GM23338 (cell line): ENCODE data around the gene SCN4A. TPM values are rescaled to one million over a fixed set of nuclear protein-coding genes. Genes with fewer than 3 reads are reported as not detected.

ENCODE experiments used
- ATAC-seq: fragments of 200-7000 bp; cut with Tn5 transposase; 3 replicates; pipeline ENCODE4 v1.9.1; 2020
- DNase-seq: peaks from one replicate; pipeline ENCODE4 v3.0.0-alpha.2; 2015; ENCODE audit warnings: low spot score
- H2AFZ ChIP-seq: fragments of 200-600 bp; sonication (generic); 2 replicates; pipeline ENCODE4 v1.8.0; 2016; ENCODE audit warnings: antibody characterized with exemption, mild to moderate bottlenecking, moderate library complexity
- H3F3A ChIP-seq: fragments of 200-600 bp; sonication (generic); replicated peaks from 2 replicates; pipeline ENCODE4 v1.8.0; 2017; ENCODE audit warnings: antibody characterized with exemption, mixed run types, low read depth
- H3K27ac ChIP-seq: fragments of 200-600 bp; sonication (generic); 2 replicates; pipeline ENCODE4 v1.6.1; 2016; ENCODE audit warnings: low read depth
- H3K27me3 ChIP-seq: fragments of 200-600 bp; sonication (generic); 2 replicates; pipeline ENCODE4 v1.8.0; 2016; ENCODE audit warnings: mild to moderate bottlenecking, mixed run types, moderate library complexity; ENCODE audit not compliant: insufficient read depth
- H3K36me3 ChIP-seq: fragments of 200-600 bp; sonication (generic); 2 replicates; pipeline ENCODE4 v1.8.0; 2016; ENCODE audit warnings: mild to moderate bottlenecking; ENCODE audit not compliant: insufficient read depth
- H3K4me1 ChIP-seq: fragments of 200-600 bp; sonication (generic); 2 replicates; pipeline ENCODE4 v1.8.0; 2016; ENCODE audit warnings: mild to moderate bottlenecking, moderate library complexity; ENCODE audit not compliant: insufficient read depth
- H3K4me2 ChIP-seq: fragments of 200-600 bp; sonication (generic); 2 replicates; pipeline ENCODE4 v1.7.1; 2017; ENCODE audit warnings: mixed run types
- H3K4me3 ChIP-seq: fragments of 200-600 bp; sonication (generic); 2 replicates; pipeline ENCODE4 v1.6.1; 2016; ENCODE audit warnings: mixed run types
- H3K79me2 ChIP-seq: fragments of 200-600 bp; sonication (generic); replicated peaks from 2 replicates; pipeline ENCODE4 v1.8.0; 2017; ENCODE audit warnings: mild to moderate bottlenecking; ENCODE audit not compliant: insufficient read depth
- H3K9me2 ChIP-seq: fragments of 200-600 bp; sonication (generic); 2 replicates; pipeline ENCODE4 v1.8.0; 2017; ENCODE audit not compliant: insufficient read depth
- H4K20me1 ChIP-seq: fragments of 200-600 bp; sonication (generic); replicated peaks from 2 replicates; pipeline ENCODE4 v1.8.0; 2017; ENCODE audit warnings: mild to moderate bottlenecking; ENCODE audit not compliant: insufficient read depth
- H3K27ac Mint-ChIP-seq: 2 replicates; pipeline ENCODE4 v1.8.0; 2020; ENCODE audit warnings: inconsistent platforms, mild to moderate bottlenecking, moderate library complexity, mixed read lengths
- H3K27me3 Mint-ChIP-seq: 3 replicates; pipeline ENCODE4 v1.8.0; 2022; ENCODE audit warnings: low read depth, mild to moderate bottlenecking, moderate library complexity, mixed read lengths, inconsistent platforms; ENCODE audit not compliant: insufficient read depth, poor library complexity
- H3K36me3 Mint-ChIP-seq: 3 replicates; pipeline ENCODE4 v1.8.0; 2021; ENCODE audit warnings: low read depth, mild to moderate bottlenecking, inconsistent platforms, moderate library complexity, mixed read lengths
- H3K4me1 Mint-ChIP-seq: 3 replicates; pipeline ENCODE4 v1.8.0; 2020; ENCODE audit warnings: mild to moderate bottlenecking, inconsistent platforms, mixed read lengths
- H3K4me3 Mint-ChIP-seq: 3 replicates; pipeline ENCODE4 v1.8.0; 2021; ENCODE audit warnings: moderate library complexity, mild to moderate bottlenecking, inconsistent platforms, mixed read lengths
- H3K9me3 Mint-ChIP-seq: 3 replicates; pipeline ENCODE4 v1.8.0; 2020; ENCODE audit warnings: moderate library complexity, mild to moderate bottlenecking, inconsistent platforms, mixed read lengths
- CREB1 ChIP-seq: fragments of 250-450 bp; sonication (Bioruptor Pico); IDR thresholded peaks from 2 replicates; pipeline ENCODE4 v1.5.0; 2020; ENCODE audit warnings: low read depth, mild to moderate bottlenecking, moderate library complexity
- EZH2 ChIP-seq: fragments of 200-600 bp; sonication (generic); IDR thresholded peaks from one replicate; pipeline ENCODE4 v1.8.0; 2017; ENCODE audit warnings: antibody characterized with exemption, mild to moderate bottlenecking, low read depth; ENCODE audit not compliant: unreplicated experiment
- EZH2phosphoT487 ChIP-seq: fragments of 200-600 bp; sonication (generic); IDR thresholded peaks from one replicate; pipeline ENCODE4 v1.8.1; 2018; ENCODE audit warnings: antibody characterized with exemption; ENCODE audit not compliant: unreplicated experiment
- ZNF114 ChIP-seq: fragments of 250-450 bp; sonication (Bioruptor Pico); IDR thresholded peaks from 2 replicates; pipeline ENCODE4 v1.5.0; 2020; ENCODE audit warnings: mild to moderate bottlenecking, moderate library complexity
- ZNF331 ChIP-seq: fragments of 250-450 bp; sonication (Bioruptor Pico); IDR thresholded peaks from 2 replicates; pipeline ENCODE4 v1.5.0; 2020; ENCODE audit warnings: low read depth, mild to moderate bottlenecking, moderate library complexity
- polyA plus RNA-seq: library from polyadenylated mRNA; unstranded; fragments of >200 nt; fragmentation: Nextera tagmentation; extraction: Ambion mirVana; gene quantifications from 2 replicates; pipeline ENCODE4 v1.2.1, GENCODE V29; 2016
- total RNA-seq: library from RNA; depleted of rRNA; stranded (reverse); fragments of >200 nt; shearing (Covaris generic); gene quantifications from 2 replicates; pipeline ENCODE4 v1.2.3, GENCODE V29; 2014
- TF ChIP-seq, protein P1 (sequence below): fragments of 250-450 bp; sonication (Bioruptor Pico); IDR thresholded peaks from 2 replicates; pipeline ENCODE4 v1.5.0; 2020; ENCODE audit warnings: mild to moderate bottlenecking, moderate library complexity
- TF ChIP-seq, protein P2 (sequence below): IDR thresholded peaks from 2 replicates; pipeline ENCODE4 v1.6.1; 2016; ENCODE audit warnings: antibody characterized with exemption
- TF ChIP-seq, protein P3 (sequence below): IDR thresholded peaks from one replicate; pipeline ENCODE4 v1.6.1; 2018; ENCODE audit warnings: antibody characterized with exemption; ENCODE audit not compliant: unreplicated experiment
- TF ChIP-seq, protein P4 (sequence below), 2 experiments: fragments of 200-600 bp in 1 of 2; sonication (generic) in 1 of 2; conservative IDR thresholded peaks; 2 replicates each; pipeline versions ENCODE4 v1.5.1 to v1.6.1; 2016 to 2017; ENCODE audit warnings: antibody characterized with exemption in 2 of 2, low read depth in 2 of 2, mild to moderate bottlenecking in 2 of 2, moderate library complexity in 1 of 2

The SCN4A gene
- total and polyA plus RNA-seq, 2 experiments from 2014 or later = 2.3 to 7.9 TPM

DNA sequence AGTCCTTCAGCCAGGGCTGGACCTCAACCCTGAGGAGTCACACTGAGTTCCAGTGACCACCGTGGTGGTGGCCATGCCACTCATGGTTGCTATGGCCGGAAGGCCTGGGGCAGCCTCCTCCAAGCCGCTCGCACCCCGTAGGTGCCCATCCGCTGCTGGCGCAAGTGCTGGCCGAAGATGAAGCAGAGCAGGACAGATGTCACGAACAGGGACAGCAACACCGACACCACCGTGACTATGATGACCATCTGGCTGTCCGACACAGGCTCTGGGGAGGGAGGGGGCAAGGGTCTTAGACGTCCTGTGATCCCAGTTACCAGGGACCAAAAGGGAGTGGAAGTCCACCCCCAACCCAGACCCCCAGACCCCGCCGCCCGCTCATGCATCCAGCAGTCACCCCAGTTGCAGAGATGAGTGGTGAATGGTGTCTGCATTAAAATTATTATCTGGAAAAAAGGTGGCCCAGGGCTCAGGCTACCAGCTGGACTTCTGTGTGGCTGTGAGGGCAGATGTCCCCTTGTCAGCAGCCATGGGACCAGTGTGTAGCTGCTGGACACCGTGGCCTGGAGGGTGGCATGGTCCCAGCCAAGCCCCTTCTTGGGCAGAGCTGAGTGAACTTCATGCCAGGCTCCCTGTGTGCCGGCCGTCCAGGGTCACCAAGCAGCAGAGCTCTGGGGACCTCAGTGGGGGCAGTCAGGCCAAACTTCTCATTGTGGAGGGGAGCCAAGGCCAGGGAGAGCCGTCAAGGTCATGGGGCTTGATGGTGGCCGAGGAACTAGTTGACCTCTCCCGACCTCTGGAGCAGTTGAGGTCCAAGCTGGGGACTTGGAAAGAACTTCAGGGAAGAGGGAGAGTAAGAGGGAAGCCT lies 30.2 kb upstream of the SCN4A start (continued):
- TF ChIP-seq, protein P1, sequence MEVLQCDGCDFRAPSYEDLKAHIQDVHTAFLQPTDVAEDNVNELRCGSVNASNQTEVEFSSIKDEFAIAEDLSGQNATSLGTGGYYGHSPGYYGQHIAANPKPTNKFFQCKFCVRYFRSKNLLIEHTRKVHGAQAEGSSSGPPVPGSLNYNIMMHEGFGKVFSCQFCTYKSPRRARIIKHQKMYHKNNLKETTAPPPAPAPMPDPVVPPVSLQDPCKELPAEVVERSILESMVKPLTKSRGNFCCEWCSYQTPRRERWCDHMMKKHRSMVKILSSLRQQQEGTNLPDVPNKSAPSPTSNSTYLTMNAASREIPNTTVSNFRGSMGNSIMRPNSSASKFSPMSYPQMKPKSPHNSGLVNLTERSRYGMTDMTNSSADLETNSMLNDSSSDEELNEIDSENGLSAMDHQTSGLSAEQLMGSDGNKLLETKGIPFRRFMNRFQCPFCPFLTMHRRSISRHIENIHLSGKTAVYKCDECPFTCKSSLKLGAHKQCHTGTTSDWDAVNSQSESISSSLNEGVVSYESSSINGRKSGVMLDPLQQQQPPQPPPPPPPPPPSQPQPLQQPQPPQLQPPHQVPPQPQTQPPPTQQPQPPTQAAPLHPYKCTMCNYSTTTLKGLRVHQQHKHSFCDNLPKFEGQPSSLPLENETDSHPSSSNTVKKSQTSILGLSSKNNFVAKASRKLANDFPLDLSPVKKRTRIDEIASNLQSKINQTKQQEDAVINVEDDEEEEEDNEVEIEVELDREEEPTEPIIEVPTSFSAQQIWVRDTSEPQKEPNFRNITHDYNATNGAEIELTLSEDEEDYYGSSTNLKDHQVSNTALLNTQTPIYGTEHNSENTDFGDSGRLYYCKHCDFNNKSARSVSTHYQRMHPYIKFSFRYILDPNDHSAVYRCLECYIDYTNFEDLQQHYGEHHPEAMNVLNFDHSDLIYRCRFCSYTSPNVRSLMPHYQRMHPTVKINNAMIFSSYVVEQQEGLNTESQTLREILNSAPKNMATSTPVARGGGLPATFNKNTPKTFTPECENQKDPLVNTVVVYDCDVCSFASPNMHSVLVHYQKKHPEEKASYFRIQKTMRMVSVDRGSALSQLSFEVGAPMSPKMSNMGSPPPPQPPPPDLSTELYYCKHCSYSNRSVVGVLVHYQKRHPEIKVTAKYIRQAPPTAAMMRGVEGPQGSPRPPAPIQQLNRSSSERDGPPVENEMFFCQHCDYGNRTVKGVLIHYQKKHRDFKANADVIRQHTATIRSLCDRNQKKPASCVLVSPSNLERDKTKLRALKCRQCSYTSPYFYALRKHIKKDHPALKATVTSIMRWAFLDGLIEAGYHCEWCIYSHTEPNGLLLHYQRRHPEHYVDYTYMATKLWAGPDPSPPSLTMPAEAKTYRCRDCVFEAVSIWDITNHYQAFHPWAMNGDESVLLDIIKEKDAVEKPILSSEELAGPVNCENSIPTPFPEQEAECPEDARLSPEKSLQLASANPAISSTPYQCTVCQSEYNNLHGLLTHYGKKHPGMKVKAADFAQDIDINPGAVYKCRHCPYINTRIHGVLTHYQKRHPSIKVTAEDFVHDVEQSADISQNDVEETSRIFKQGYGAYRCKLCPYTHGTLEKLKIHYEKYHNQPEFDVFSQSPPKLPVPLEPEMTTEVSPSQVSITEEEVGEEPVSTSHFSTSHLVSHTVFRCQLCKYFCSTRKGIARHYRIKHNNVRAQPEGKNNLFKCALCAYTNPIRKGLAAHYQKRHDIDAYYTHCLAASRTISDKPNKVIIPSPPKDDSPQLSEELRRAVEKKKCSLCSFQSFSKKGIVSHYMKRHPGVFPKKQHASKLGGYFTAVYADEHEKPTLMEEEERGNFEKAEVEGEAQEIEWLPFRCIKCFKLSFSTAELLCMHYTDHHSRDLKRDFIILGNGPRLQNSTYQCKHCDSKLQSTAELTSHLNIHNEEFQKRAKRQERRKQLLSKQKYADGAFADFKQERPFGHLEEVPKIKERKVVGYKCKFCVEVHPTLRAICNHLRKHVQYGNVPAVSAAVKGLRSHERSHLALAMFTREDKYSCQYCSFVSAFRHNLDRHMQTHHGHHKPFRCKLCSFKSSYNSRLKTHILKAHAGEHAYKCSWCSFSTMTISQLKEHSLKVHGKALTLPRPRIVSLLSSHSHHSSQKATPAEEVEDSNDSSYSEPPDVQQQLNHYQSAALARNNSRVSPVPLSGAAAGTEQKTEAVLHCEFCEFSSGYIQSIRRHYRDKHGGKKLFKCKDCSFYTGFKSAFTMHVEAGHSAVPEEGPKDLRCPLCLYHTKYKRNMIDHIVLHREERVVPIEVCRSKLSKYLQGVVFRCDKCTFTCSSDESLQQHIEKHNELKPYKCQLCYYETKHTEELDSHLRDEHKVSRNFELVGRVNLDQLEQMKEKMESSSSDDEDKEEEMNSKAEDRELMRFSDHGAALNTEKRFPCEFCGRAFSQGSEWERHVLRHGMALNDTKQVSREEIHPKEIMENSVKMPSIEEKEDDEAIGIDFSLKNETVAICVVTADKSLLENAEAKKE = no peak
- TF ChIP-seq EZH2 (no peak), CREB1 (no peak)

DNA sequence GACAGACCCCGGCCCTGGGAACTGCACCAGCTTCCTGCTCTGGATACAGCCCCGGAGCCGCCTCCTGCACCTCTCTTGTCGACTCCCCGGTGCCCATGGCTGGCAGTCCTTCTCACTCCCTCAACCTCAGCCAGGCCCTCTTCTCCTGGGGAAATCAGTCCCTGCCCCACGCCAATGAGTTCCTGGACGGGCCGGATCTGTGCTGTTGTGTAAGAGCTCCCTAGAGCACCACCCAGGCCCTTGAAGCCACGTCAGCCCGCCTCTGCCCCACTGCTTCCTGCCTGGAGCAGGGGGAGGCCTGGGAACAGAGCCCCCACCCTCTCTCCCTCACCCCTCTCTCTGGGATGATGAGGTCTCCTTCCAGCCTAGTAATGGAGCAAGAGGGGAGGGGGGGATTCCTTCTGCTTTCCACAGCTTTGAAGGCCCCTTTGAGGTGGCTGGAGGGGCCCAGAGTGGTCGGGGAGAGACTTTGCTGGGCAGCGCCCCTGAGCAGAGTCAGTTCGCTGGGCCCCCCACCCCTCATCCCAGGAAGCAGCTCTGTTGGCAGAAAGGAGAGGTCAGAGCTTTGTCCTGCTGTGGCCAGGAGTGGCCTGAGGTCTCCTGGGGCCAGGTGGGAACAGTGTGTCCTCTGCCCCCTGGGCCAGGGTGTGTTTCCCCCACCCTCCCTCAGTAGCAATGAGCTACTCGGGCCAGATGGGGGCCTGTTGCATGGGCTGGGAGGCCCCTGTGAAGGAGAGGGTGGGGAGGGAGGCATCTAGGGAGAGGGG lies 29.2 kb upstream of the SCN4A start:
- Mint-ChIP-seq H3K4me3 (no peak overlapping the region), H3K27me3 (peaks cover 25% of the 10 kb centered on the region), H3K36me3 (no peaks in the 10 kb centered on the region), H3K4me1 (peaks cover 24% of the 10 kb centered on the region), H3K27ac (no peak overlapping the region), H3K9me3 (no peaks in the 10 kb centered on the region; the same call in 2 of the 3 replicates)
- Histone ChIP-seq H3K36me3 (no peaks in the 10 kb centered on the region), H4K20me1 (no peaks in the 10 kb centered on the region), H2AFZ (no peak overlapping the region), H3K27ac (no peak overlapping the region), H3K4me3 (no peak overlapping the region), H3K4me2 (no peak overlapping the region), H3F3A (no peaks in the 10 kb centered on the region), H3K4me1 (peaks cover 9% of the 10 kb centered on the region), H3K79me2 (no peaks in the 10 kb centered on the region), H3K9me2 (no peaks in the 10 kb centered on the region), H3K27me3 (peaks cover 18% of the 10 kb centered on the region)
- ATAC-seq (no peak), DNase-seq (no peak)
- TF ChIP-seq, protein P2, sequence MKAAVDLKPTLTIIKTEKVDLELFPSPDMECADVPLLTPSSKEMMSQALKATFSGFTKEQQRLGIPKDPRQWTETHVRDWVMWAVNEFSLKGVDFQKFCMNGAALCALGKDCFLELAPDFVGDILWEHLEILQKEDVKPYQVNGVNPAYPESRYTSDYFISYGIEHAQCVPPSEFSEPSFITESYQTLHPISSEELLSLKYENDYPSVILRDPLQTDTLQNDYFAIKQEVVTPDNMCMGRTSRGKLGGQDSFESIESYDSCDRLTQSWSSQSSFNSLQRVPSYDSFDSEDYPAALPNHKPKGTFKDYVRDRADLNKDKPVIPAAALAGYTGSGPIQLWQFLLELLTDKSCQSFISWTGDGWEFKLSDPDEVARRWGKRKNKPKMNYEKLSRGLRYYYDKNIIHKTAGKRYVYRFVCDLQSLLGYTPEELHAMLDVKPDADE = no peak
- TF ChIP-seq EZH2phosphoT487 = no peak
- no peak for TF ChIP-seq CREB1
- TF ChIP-seq ZNF114 (CRISPR knock-in tag) = no peak
- TF ChIP-seq ZNF331 (CRISPR knock-in tag) = no peak
- TF ChIP-seq EZH2 = no peak
- TF ChIP-seq, protein P3, sequence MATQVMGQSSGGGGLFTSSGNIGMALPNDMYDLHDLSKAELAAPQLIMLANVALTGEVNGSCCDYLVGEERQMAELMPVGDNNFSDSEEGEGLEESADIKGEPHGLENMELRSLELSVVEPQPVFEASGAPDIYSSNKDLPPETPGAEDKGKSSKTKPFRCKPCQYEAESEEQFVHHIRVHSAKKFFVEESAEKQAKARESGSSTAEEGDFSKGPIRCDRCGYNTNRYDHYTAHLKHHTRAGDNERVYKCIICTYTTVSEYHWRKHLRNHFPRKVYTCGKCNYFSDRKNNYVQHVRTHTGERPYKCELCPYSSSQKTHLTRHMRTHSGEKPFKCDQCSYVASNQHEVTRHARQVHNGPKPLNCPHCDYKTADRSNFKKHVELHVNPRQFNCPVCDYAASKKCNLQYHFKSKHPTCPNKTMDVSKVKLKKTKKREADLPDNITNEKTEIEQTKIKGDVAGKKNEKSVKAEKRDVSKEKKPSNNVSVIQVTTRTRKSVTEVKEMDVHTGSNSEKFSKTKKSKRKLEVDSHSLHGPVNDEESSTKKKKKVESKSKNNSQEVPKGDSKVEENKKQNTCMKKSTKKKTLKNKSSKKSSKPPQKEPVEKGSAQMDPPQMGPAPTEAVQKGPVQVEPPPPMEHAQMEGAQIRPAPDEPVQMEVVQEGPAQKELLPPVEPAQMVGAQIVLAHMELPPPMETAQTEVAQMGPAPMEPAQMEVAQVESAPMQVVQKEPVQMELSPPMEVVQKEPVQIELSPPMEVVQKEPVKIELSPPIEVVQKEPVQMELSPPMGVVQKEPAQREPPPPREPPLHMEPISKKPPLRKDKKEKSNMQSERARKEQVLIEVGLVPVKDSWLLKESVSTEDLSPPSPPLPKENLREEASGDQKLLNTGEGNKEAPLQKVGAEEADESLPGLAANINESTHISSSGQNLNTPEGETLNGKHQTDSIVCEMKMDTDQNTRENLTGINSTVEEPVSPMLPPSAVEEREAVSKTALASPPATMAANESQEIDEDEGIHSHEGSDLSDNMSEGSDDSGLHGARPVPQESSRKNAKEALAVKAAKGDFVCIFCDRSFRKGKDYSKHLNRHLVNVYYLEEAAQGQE = no peak
- TF ChIP-seq, protein P4, sequence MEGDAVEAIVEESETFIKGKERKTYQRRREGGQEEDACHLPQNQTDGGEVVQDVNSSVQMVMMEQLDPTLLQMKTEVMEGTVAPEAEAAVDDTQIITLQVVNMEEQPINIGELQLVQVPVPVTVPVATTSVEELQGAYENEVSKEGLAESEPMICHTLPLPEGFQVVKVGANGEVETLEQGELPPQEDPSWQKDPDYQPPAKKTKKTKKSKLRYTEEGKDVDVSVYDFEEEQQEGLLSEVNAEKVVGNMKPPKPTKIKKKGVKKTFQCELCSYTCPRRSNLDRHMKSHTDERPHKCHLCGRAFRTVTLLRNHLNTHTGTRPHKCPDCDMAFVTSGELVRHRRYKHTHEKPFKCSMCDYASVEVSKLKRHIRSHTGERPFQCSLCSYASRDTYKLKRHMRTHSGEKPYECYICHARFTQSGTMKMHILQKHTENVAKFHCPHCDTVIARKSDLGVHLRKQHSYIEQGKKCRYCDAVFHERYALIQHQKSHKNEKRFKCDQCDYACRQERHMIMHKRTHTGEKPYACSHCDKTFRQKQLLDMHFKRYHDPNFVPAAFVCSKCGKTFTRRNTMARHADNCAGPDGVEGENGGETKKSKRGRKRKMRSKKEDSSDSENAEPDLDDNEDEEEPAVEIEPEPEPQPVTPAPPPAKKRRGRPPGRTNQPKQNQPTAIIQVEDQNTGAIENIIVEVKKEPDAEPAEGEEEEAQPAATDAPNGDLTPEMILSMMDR (conservative IDR thresholded peaks at IDR 0.05; ENCODE audit: low read depth in 2 of 2) = no peak
